HepG2 (cell line): ENCODE data around the gene RAB17.

Experiments used
- AGO1 ChIP-seq: fragments of 200-400 bp; formaldehyde crosslinking; IDR thresholded peaks from 2 replicates; pipeline ENCODE4 v1.6.1; 2017; ENCODE audit warnings: mild to moderate bottlenecking, low read depth, low read length, moderate library complexity; ENCODE audit not compliant: poor library complexity, severe bottlenecking
- CHCHD3 ChIP-seq: sonication (generic); formaldehyde crosslinking; IDR thresholded peaks from 2 replicates; pipeline ENCODE4 v1.8.0; 2022; ENCODE audit warnings: mild to moderate bottlenecking, missing genetic modification reagents, moderate library complexity
- EP300 ChIP-seq, 3 experiments: sonication (generic) in 1 of 3; formaldehyde crosslinking in 1 of 3; IDR thresholded peaks; 2 replicates each; pipeline versions ENCODE4 v1.5.1 to v1.6.1; 2011 to 2020; ENCODE audit warnings: low read depth in 2 of 3, low read length in 2 of 3, borderline replicate concordance in 1 of 3, improper control_type of control experiment in 1 of 3, mild to moderate bottlenecking in 1 of 3, missing genetic modification reagents in 1 of 3, moderate library complexity in 1 of 3
- GABPA ChIP-seq, 2 experiments: IDR thresholded peaks; 2 replicates each; pipeline ENCODE4 v1.6.1; 2011 to 2016; ENCODE audit warnings: low read depth in 2 of 2, low read length in 1 of 2, missing biosample characterization in 1 of 2, missing genetic modification characterization in 1 of 2
- NR1H2 ChIP-seq: sonication (generic); formaldehyde crosslinking; IDR thresholded peaks from 2 replicates; pipeline ENCODE4 v1.8.1; 2022; ENCODE audit warnings: low read depth, missing genetic modification reagents, borderline replicate concordance
- PAX8 ChIP-seq: sonication (generic); formaldehyde crosslinking; IDR thresholded peaks from 2 replicates; pipeline ENCODE4 v1.8.0; 2022; ENCODE audit warnings: mild to moderate bottlenecking, missing genetic modification reagents, borderline replicate concordance
- SP4 ChIP-seq: sonication (generic); formaldehyde crosslinking; IDR thresholded peaks from 2 replicates; pipeline ENCODE4 v1.8.1; 2023; ENCODE audit warnings: mild to moderate bottlenecking, missing genetic modification reagents
- SRSF9 ChIP-seq: fragments of 200-400 bp; formaldehyde crosslinking; IDR thresholded peaks from 2 replicates; pipeline ENCODE4 v1.6.1; 2018; ENCODE audit warnings: borderline replicate concordance, mild to moderate bottlenecking, low read depth, low read length; ENCODE audit not compliant: insufficient read depth, poor library complexity, severe bottlenecking
- THYN1 ChIP-seq: sonication (generic); formaldehyde crosslinking; IDR thresholded peaks from 2 replicates; pipeline ENCODE4 v1.8.1; 2023; ENCODE audit warnings: low read depth, mild to moderate bottlenecking, moderate library complexity, missing genetic modification reagents, borderline replicate concordance
- ZNF629 ChIP-seq: sonication (generic); formaldehyde crosslinking; conservative IDR thresholded peaks from 2 replicates; pipeline ENCODE4 v1.5.0; 2020; ENCODE audit warnings: missing genetic modification reagents
- ZNF883 ChIP-seq: sonication (generic); formaldehyde crosslinking; IDR thresholded peaks from 2 replicates; pipeline ENCODE4 v1.5.1; 2020; ENCODE audit warnings: mild to moderate bottlenecking, missing genetic modification reagents; ENCODE audit errors: not compliant biosample characterization
- TF ChIP-seq, protein P1 (sequence below): sonication (generic); formaldehyde crosslinking; IDR thresholded peaks from 2 replicates; pipeline ENCODE4 v1.4.0; 2020; ENCODE audit warnings: missing genetic modification reagents
- TF ChIP-seq, protein P2 (sequence below): sonication (generic); formaldehyde crosslinking; IDR thresholded peaks from 2 replicates; pipeline ENCODE4 v1.5.0; 2020; ENCODE audit warnings: mild to moderate bottlenecking, missing genetic modification reagents, moderate library complexity
- TF ChIP-seq, protein P3 (sequence below): sonication (generic); formaldehyde crosslinking; IDR thresholded peaks from 2 replicates; pipeline ENCODE4 v1.9.0; 2022; ENCODE audit warnings: missing genetic modification reagents, mild to moderate bottlenecking, borderline replicate concordance

DNA sequence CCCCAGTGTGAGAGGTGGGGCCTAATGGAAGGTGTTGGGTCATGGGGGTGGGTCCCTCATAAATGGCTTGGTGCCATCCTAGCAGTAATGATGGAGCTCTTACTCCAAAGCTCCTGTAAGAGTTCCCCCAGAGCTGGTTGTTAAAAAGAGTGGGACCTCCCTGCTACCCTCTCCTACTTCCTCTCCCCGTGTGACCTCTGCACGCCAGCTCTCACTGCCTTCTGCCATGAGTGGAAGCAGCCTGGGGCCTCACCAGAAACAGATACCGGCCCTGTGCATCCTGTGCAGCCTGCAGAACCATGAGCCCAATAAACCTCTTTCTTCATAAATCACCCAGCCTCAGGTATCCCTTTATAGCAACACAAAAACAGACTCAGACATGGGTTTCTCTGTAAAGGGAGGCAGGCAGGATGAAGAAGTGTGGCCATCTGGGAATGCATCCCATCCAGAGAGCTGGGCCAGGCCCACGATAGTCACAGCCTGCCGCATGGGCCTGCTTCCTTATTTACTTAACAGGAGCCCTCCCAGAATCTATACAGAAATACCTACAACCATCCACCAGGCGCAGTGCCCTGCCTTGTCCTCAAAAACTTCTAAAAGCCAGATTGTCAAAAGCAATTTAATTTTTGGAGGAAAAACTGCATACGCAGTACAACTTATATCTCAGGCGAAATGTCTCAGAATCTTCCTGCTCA, 16.7 kb downstream of the RAB17 start:
- TF ChIP-seq, protein P1, sequence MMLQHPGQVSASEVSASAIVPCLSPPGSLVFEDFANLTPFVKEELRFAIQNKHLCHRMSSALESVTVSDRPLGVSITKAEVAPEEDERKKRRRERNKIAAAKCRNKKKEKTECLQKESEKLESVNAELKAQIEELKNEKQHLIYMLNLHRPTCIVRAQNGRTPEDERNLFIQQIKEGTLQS, result no peak
- TF ChIP-seq ZNF629 (CRISPR knock-in tag) (no peak), SP4 (no peak), AGO1 (no peak), EP300 (IDR thresholded peaks at IDR 0.05; ENCODE audit: low read depth in 2 of 2, low read length in 2 of 2) (no peak), EP300 (CRISPR knock-in tag; IDR thresholded peaks at IDR 0.05; ENCODE audit: borderline replicate concordance) (no peak), CHCHD3 (CRISPR knock-in tag) (no peak), NR1H2 (CRISPR knock-in tag) (no peak), SRSF9 (no peak), GABPA (IDR thresholded peaks at IDR 0.05; ENCODE audit: low read depth, low read length) (no peak), GABPA (CRISPR knock-in tag; IDR thresholded peaks at IDR 0.05; ENCODE audit: low read depth) (no peak), PAX8 (CRISPR knock-in tag) (no peak), THYN1 (CRISPR knock-in tag) (no peak), ZNF883 (CRISPR knock-in tag) (no peak)
- TF ChIP-seq, protein P2, sequence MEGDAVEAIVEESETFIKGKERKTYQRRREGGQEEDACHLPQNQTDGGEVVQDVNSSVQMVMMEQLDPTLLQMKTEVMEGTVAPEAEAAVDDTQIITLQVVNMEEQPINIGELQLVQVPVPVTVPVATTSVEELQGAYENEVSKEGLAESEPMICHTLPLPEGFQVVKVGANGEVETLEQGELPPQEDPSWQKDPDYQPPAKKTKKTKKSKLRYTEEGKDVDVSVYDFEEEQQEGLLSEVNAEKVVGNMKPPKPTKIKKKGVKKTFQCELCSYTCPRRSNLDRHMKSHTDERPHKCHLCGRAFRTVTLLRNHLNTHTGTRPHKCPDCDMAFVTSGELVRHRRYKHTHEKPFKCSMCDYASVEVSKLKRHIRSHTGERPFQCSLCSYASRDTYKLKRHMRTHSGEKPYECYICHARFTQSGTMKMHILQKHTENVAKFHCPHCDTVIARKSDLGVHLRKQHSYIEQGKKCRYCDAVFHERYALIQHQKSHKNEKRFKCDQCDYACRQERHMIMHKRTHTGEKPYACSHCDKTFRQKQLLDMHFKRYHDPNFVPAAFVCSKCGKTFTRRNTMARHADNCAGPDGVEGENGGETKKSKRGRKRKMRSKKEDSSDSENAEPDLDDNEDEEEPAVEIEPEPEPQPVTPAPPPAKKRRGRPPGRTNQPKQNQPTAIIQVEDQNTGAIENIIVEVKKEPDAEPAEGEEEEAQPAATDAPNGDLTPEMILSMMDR, result no peak
- TF ChIP-seq, protein P3, sequence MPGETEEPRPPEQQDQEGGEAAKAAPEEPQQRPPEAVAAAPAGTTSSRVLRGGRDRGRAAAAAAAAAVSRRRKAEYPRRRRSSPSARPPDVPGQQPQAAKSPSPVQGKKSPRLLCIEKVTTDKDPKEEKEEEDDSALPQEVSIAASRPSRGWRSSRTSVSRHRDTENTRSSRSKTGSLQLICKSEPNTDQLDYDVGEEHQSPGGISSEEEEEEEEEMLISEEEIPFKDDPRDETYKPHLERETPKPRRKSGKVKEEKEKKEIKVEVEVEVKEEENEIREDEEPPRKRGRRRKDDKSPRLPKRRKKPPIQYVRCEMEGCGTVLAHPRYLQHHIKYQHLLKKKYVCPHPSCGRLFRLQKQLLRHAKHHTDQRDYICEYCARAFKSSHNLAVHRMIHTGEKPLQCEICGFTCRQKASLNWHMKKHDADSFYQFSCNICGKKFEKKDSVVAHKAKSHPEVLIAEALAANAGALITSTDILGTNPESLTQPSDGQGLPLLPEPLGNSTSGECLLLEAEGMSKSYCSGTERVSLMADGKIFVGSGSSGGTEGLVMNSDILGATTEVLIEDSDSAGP (CRISPR knock-in tag), result no peak
